Natural killer cell treated with Interleukin-12 subunit alpha and Interleukin-12 subunit beta and Interleukin-15 and Interleukin-18, amount 100 ng/mL, for 72 hours (primary cell): ENCODE results near the gene LRRC4C. TPM values are rescaled to one million over a fixed set of nuclear protein-coding genes. Genes with fewer than 3 reads are reported as not detected.

Source experiments
- ATAC-seq, 2 donors: fragments of 150-1000 bp; cut with Tn5 transposase in 1 of 2; sonication (Bioruptor Pico), chemical (Tn5 transposase) in 1 of 2; 2 replicates each; pipeline ENCODE4 v1.10.0; 2021
- DNase-seq: peaks from one replicate; pipeline ENCODE4 v3.0.0; 2022; ENCODE audit warnings: low spot score
- H3K27ac Mint-ChIP-seq, 2 donors: 1 replicate in 1 of 2; 2 replicates in 1 of 2; pipeline ENCODE4 v1.8.0; 2022; ENCODE audit warnings: mixed read lengths in 2 of 2, mild to moderate bottlenecking in 1 of 2, moderate library complexity in 1 of 2
- H3K27me3 Mint-ChIP-seq, 2 donors: 1 replicate in 1 of 2; 2 replicates in 1 of 2; pipeline ENCODE4 v1.8.0; 2022; ENCODE audit warnings: mixed read lengths in 2 of 2
- H3K36me3 Mint-ChIP-seq: one replicate; pipeline ENCODE4 v1.8.0; 2022; ENCODE audit warnings: mixed read lengths
- H3K4me1 Mint-ChIP-seq, 2 donors: 1 replicate in 1 of 2; 2 replicates in 1 of 2; pipeline ENCODE4 v1.8.0; 2022; ENCODE audit warnings: low read depth in 2 of 2, mixed read lengths in 2 of 2, mild to moderate bottlenecking in 1 of 2
- H3K4me3 Mint-ChIP-seq: one replicate; pipeline ENCODE4 v1.8.0; 2022; ENCODE audit warnings: mixed read lengths
- H3K9me3 Mint-ChIP-seq: 2 replicates; pipeline ENCODE4 v1.8.0; 2022; ENCODE audit warnings: mixed read lengths
- total RNA-seq, 2 donors: library from RNA; stranded (reverse); gene quantifications; one replicate each; pipeline ENCODE4 v1.2.3, GENCODE V29; 2022

The LRRC4C gene
- total RNA-seq, 2 donors from 2014 or later, result not detected

DNA sequence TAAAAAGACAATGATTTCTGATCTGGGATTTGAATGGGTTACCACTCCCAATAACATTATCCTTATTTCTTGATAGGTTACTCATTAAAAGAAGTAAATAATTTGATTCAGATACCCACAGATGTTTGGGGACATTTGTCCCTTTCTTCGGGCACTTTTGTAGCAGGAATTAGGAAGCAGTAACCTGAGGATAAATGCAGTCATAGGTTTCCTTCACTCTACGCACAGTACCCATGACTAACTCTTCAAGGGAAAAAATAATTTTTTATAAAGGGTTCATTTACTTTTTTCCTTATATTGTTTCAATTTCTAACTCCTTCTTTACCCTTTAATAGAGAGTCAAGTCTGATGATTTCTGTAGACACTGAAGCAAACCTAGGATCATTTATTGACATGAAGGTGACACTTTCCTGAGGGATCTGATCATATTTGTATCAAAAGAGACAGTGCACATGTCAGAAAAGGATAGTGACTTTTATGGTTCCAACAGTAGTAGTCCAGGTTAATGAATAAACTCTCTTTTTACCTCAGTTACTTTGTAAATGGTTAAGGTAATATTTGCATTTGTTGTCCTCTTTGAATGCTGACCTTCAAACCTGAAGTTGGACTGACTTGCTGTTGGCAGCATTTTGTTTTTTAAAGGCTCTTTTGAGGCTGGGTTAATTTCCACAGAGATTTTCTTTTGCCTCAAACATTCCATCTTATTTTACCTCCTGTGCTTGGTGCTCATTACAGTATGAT, 1072.0 kb downstream of the LRRC4C start:
- H3K27ac Mint-ChIP-seq, result no peak overlapping the region
- peaks cover 4% of the 10 kb centered on the region for H3K36me3 Mint-ChIP-seq
- no peaks in the 10 kb centered on the region for H3K4me1 Mint-ChIP-seq
- DNase-seq (no peak), ATAC-seq (no peak)
- H3K27me3 Mint-ChIP-seq, result no peaks in the 10 kb centered on the region
- peaks cover 9% of the 10 kb centered on the region for H3K9me3 Mint-ChIP-seq
- H3K4me3 Mint-ChIP-seq, result no peak overlapping the region

DNA sequence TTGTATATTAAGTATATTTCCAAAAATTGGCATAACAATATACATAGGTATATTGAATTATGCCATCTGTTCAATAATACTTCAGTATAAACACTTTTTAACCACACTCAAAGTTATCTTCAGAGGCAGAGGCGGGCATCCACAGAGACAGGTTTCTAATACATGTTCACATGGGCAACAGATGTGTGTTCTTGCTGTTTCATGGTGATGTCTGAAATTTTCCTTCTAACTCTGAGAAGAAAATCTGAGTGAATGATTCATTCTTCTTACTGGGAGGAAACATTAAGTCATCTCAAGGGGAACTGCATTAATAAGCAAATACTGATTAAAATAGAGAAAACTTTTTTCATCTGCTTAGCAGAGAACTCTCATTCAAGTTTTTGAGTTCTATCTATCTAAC, 1074.5 kb downstream of the LRRC4C start:
- H3K4me1 Mint-ChIP-seq, result no peaks in the 10 kb centered on the region
- H3K4me3 Mint-ChIP-seq, result no peak overlapping the region
- DNase-seq (no peak), ATAC-seq (no peak)
- H3K27me3 Mint-ChIP-seq, result no peaks in the 10 kb centered on the region
- H3K36me3 Mint-ChIP-seq, result peaks cover 4% of the 10 kb centered on the region
- no peak overlapping the region for H3K27ac Mint-ChIP-seq
- H3K9me3 Mint-ChIP-seq, result peaks cover 3% of the 10 kb centered on the region

DNA sequence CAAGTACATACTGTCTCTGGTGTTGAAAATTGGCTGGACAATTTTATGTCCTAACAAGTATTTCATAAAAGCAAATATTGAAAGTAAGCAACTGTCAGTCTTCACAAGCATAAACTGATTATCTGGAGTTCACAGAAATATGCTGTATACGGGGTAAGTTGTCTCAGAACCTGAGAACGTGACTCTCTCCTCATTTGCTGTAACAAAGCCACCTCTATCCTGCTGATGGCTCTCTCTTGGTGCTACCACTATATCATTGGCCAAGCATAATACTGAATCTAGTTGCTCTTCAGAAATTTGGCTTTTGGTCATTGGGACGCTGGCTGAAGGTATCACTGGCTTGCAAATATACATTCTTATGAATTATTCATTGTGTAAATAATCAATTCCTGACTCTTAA, 1078.0 kb downstream of the LRRC4C start:
- Mint-ChIP-seq H3K36me3 (no peaks in the 10 kb centered on the region), H3K27me3 (no peaks in the 10 kb centered on the region), H3K4me1 (no peaks in the 10 kb centered on the region), H3K27ac (no peak overlapping the region), H3K4me3 (no peak overlapping the region), H3K9me3 (no peaks in the 10 kb centered on the region)
- DNase-seq, result no peak
- ATAC-seq, result no peak

DNA sequence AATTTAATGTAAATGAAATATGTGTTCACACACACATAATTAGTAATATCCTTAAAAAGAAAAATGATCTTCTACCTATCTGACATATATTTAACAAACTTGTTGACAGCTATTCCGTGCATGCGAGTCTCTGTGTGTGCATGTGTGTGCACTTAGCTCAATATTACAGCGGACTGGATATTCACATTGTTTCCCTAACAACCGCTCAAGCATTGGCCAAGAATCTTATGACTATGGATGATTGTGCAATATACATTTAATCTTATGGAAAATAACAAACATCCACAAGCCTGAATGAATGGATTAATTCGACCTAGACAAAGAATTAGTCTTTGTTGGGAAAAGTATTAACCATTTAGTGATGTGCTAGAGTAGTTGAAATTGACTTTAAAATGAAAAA, 1078.6 kb downstream of the LRRC4C start:
- no peaks in the 10 kb centered on the region for H3K27me3 Mint-ChIP-seq
- no peaks in the 10 kb centered on the region for H3K36me3 Mint-ChIP-seq
- ATAC-seq (no peak), DNase-seq (no peak)
- no peaks in the 10 kb centered on the region for H3K4me1 Mint-ChIP-seq
- no peaks in the 10 kb centered on the region for H3K9me3 Mint-ChIP-seq
- no peak overlapping the region for H3K27ac Mint-ChIP-seq
- no peak overlapping the region for H3K4me3 Mint-ChIP-seq

DNA sequence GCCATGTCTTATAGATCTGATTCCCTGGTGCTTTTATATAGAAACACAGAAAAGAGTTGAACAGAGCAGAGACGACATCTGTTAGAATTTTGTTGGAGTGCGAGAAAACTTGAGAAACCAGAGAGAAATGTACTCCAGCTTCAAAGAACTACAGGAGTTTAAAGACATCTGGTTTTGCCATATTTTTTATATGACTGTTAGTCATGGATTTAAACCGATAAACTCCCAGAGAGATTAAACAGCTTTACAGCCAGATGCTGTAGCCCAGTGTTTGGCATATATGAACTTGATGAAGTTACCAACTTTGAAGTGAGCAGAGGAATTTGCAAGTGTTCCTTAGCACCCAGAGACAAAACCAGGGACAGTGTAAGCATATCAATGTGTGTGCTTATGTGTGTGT, 1083.1 kb downstream of the LRRC4C start:
- ATAC-seq, result no peak

GRCh38 chr11:40370821-40371616, 1088.4 kb downstream of the LRRC4C start:
- ATAC-seq, result no peak
- H3K4me3 Mint-ChIP-seq, result no peak overlapping the region
- no peak for DNase-seq
- H3K27me3 Mint-ChIP-seq, result no peaks in the 10 kb centered on the region
- H3K36me3 Mint-ChIP-seq, result no peaks in the 10 kb centered on the region
- H3K9me3 Mint-ChIP-seq, result peaks cover 5% of the 10 kb centered on the region
- H3K4me1 Mint-ChIP-seq, result no peaks in the 10 kb centered on the region
- no peak overlapping the region for H3K27ac Mint-ChIP-seq

More for the DNA sequence above, 1083.1 kb downstream of the LRRC4C start:
- Mint-ChIP-seq H3K4me1 (no peaks in the 10 kb centered on the region), H3K36me3 (no peaks in the 10 kb centered on the region), H3K4me3 (no peak overlapping the region), H3K27ac (no peak overlapping the region), H3K27me3 (no peaks in the 10 kb centered on the region), H3K9me3 (no peaks in the 10 kb centered on the region)
- no peak for DNase-seq

DNA sequence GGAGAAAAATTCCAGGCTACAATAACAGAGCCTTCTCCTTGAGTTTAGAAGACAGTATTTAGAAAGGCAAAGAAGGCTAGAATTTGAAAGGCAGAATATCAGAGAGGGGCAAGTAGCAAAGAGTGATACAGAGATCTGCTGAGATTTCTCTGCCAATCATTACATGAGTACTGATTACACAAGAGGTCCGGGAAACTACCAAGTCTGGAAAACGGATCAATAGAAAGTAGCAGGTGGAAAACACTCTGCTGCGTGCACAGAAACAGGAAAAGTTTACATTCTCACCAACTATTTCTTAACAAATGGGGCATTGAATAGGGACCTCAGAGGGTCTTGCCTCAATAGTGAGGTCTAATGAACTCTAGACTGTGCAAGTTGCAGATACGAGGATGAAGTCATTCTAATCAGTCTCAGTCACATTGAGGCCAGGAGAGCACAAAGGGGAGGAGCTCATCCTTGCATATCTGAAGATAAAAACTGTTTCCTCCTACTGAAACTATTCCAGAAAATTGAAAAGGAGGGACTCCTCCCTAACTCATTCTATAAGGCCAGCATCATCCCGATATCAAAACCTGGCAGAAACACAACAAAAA, 1099.2 kb downstream of the LRRC4C start:
- Mint-ChIP-seq H3K27me3 (no peaks in the 10 kb centered on the region), H3K9me3 (peaks cover 21% of the 10 kb centered on the region), H3K4me3 (no peak overlapping the region), H3K27ac (no peak overlapping the region), H3K4me1 (no peaks in the 10 kb centered on the region), H3K36me3 (peaks cover 9% of the 10 kb centered on the region)
- DNase-seq (no peak), ATAC-seq (no peak)

GRCh38 chr11:40354121-40354520, 1105.3 kb downstream of the LRRC4C start:
- Mint-ChIP-seq H3K9me3 (peaks cover 16% of the 10 kb centered on the region), H3K27me3 (no peaks in the 10 kb centered on the region), H3K4me3 (no peak overlapping the region), H3K36me3 (no peaks in the 10 kb centered on the region), H3K27ac (no peak overlapping the region), H3K4me1 (no peaks in the 10 kb centered on the region)
- no peak for DNase-seq
- no peak for ATAC-seq

DNA sequence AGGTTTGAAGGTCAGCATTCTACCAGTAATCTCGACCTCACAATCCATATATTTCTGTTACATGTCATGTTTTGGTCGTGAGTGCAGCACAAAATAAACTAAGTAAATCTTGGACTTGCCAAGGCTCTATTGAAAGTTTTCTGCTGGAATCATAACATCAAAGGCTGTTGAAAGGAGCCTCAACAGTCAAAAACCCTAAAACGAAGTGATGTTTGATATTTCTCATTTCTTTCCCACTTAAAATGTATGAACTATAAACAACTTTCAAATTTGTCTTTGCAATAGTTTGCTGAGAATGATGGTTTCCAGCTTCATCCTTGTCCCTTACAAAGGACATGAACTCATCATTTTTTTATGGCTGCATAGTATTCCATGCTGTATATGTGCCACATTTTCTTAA, 1118.5 kb downstream of the LRRC4C start:
- H3K4me1 Mint-ChIP-seq, result no peaks in the 10 kb centered on the region
- peaks cover 8% of the 10 kb centered on the region for H3K9me3 Mint-ChIP-seq
- peaks cover 4% of the 10 kb centered on the region for H3K36me3 Mint-ChIP-seq
- no peak overlapping the region for H3K4me3 Mint-ChIP-seq
- DNase-seq, result no peak
- H3K27me3 Mint-ChIP-seq, result no peaks in the 10 kb centered on the region
- no peak for ATAC-seq
- no peak overlapping the region for H3K27ac Mint-ChIP-seq

DNA sequence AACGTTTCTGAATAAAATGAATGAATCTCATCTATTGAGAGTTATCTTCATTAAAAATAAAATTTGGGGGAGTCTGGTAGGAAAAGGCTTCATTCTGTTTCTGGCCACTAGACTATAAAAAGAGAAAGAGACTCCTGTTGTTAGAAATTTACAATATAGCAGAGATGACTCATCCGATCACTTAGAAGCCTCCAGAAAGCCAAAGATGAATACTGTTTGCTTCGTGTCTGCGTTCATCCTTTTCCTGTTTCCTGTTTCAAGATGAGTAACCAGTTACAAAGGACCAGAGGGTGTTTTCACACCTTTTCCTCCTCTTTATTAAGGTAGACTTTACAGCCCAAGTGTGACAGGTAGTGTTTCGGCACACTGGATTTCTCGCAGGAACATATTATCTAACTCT, 1120.7 kb downstream of the LRRC4C start:
- Mint-ChIP-seq H3K9me3 (peaks cover 8% of the 10 kb centered on the region), H3K4me3 (no peak overlapping the region), H3K36me3 (peaks cover 4% of the 10 kb centered on the region), H3K27me3 (no peaks in the 10 kb centered on the region), H3K4me1 (no peaks in the 10 kb centered on the region), H3K27ac (no peak overlapping the region)
- ATAC-seq (no peak), DNase-seq (no peak)

GRCh38 chr11:40338062-40338461, 1121.4 kb downstream of the LRRC4C start:
- DNase-seq, result no peak
- Mint-ChIP-seq H3K27ac (no peak overlapping the region), H3K4me3 (no peak overlapping the region), H3K27me3 (no peaks in the 10 kb centered on the region), H3K9me3 (peaks cover 11% of the 10 kb centered on the region), H3K36me3 (peaks cover 4% of the 10 kb centered on the region), H3K4me1 (no peaks in the 10 kb centered on the region)
- ATAC-seq, result no peak

- Mint-ChIP-seq H3K4me3 (no peak overlapping the region), H3K36me3 (peaks cover 4% of the 10 kb centered on the region), H3K9me3 (peaks cover 15% of the 10 kb centered on the region), H3K27me3 (no peaks in the 10 kb centered on the region), H3K27ac (no peak overlapping the region), H3K4me1 (no peaks in the 10 kb centered on the region)
- DNase-seq (no peak), ATAC-seq (no peak)
Measured at GRCh38 chr11:40337118-40337517, 1122.3 kb downstream of the LRRC4C start.

- Mint-ChIP-seq H3K27me3 (no peaks in the 10 kb centered on the region), H3K27ac (no peak overlapping the region), H3K9me3 (peaks cover 11% of the 10 kb centered on the region), H3K4me1 (no peaks in the 10 kb centered on the region), H3K4me3 (no peak overlapping the region), H3K36me3 (no peaks in the 10 kb centered on the region)
- DNase-seq (no peak), ATAC-seq (no peak)
Measured at GRCh38 chr11:40328890-40329614, 1130.4 kb downstream of the LRRC4C start.

- Mint-ChIP-seq H3K27me3 (no peaks in the 10 kb centered on the region), H3K36me3 (no peaks in the 10 kb centered on the region), H3K4me1 (no peaks in the 10 kb centered on the region), H3K4me3 (no peak overlapping the region), H3K27ac (no peak overlapping the region), H3K9me3 (peaks cover 3% of the 10 kb centered on the region)
- ATAC-seq (no peak), DNase-seq (no peak)
Measured at GRCh38 chr11:40323241-40323640, 1136.2 kb downstream of the LRRC4C start.
